Measurements from ENCODE around the gene CCDC6.
"Not testable (repeated sequence)": the region's sequence is repeated elsewhere in the genome, so short reads cannot be mapped to it uniquely, and the experiment has no call there.

Gene CCDC6

DNA sequence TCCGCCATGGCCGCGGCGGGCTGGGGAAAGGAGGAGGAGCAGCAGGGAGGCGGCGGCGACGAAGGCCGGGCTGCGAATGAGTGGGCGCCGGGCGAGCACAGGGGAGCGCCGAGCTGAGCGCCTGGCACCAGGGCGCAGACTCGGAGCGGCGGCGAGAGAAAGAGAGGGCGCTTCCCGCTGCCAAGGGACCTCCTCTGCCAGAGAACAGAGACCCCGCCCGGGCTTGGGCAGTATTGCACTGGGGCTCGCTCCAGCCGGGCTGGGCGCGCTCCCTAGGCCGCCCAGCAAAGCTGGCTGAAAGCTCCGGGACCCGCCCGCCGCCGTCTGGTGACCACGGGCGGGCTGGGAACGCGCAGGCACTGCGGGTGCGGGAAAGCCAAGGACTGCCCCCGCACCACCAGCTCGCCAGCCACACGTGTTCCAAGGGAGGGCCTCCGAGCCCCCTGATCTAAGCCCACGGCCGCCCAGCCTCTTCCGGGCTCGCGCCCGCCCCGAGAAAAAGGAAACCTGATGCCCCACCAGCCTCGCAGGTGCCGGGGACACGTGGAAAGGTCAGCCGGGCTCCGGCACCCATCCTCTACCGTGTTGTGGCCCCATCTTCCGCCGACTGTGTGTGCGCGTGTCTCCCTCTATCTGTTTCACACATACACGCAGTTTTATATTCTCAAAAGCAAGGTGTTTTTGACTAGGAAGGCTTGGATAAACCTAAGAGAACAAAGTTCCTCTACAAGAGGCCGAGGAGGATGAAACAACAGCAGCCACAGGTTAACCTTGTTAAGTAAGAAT is at the start of gene CCDC6:
TSS of gene CCDC6 (minus strand) at position 140 of the 786 bp plus-strand sequence. CDS start at position 8, 132 bp downstream.
- H3K79me2 ChIP-seq (ENCODE audit: insufficient read depth, low read depth), result peaks cover 42% of the 10 kb centered on the region; the same call in 1 of the 2 replicates
- 0 out of 2 replicates have a peak, but pooled peaks cover 3% of the 10 kb centered on the region for H4K20me1 ChIP-seq (ENCODE audit: insufficient read depth)
- TF ChIP-seq, protein P1, sequence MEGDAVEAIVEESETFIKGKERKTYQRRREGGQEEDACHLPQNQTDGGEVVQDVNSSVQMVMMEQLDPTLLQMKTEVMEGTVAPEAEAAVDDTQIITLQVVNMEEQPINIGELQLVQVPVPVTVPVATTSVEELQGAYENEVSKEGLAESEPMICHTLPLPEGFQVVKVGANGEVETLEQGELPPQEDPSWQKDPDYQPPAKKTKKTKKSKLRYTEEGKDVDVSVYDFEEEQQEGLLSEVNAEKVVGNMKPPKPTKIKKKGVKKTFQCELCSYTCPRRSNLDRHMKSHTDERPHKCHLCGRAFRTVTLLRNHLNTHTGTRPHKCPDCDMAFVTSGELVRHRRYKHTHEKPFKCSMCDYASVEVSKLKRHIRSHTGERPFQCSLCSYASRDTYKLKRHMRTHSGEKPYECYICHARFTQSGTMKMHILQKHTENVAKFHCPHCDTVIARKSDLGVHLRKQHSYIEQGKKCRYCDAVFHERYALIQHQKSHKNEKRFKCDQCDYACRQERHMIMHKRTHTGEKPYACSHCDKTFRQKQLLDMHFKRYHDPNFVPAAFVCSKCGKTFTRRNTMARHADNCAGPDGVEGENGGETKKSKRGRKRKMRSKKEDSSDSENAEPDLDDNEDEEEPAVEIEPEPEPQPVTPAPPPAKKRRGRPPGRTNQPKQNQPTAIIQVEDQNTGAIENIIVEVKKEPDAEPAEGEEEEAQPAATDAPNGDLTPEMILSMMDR (conservative IDR thresholded peaks at IDR 0.05; ENCODE audit: low read depth, low read length), result peak; percentile 53
- H3K9ac ChIP-seq, result peak within 1 kb of the TSS; percentile 81
- H2AFZ ChIP-seq (ENCODE audit: low read depth), result peak within 1 kb of the TSS; percentile 82
- H3K36me3 ChIP-seq (ENCODE audit: insufficient read depth), result no peaks in the 10 kb centered on the region
- H3K27me3 ChIP-seq (ENCODE audit: insufficient read depth, low read depth), result no peaks in the 10 kb centered on the region
- H3K4me2 ChIP-seq, result peak within 1 kb of the TSS; percentile 92
- peak within 1 kb of the TSS; percentile 81 for H3K27ac ChIP-seq
- no peak within 1 kb of the TSS for H3K4me3 ChIP-seq (IDR thresholded peaks at IDR 0.05; ENCODE audit: insufficient read depth, low read depth, low read length)
- peaks cover 30% of the 10 kb centered on the region for H3K4me1 ChIP-seq (ENCODE audit: low read depth, poor library complexity, severe bottlenecking)

DNA sequence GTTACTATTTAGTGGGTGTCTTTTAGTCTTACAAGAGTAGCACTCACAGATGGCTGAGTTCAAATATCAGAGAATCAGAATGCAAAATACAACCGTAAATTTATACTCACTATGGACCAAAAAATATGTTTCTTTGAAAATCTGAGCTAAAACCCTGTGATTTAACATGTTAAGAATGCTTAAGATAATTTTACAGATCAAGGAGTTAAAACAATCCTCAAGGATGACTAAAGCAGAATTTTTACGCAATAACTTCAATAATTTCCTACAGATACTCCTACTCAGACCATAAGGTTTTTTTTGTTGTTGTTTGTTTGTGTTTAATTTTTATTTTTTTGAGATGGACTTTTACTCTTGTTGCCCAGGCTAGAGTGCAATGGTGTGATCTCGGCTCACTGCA is 47.9 kb upstream of the CCDC6 start:
- Histone ChIP-seq H3K36me3 (ENCODE audit: insufficient read depth) (no peaks in the 10 kb centered on the region), H2AFZ (ENCODE audit: low read depth) (no peak overlapping the region), H3K4me3 (IDR thresholded peaks at IDR 0.05; ENCODE audit: insufficient read depth, low read depth, low read length) (no peak overlapping the region), H3K27me3 (ENCODE audit: insufficient read depth, low read depth) (no peaks in the 10 kb centered on the region), H4K20me1 (ENCODE audit: insufficient read depth) (no peaks in the 10 kb centered on the region; the same call in 1 of the 2 replicates), H3K27ac (no peak overlapping the region), H3K4me1 (ENCODE audit: low read depth, poor library complexity, severe bottlenecking) (no peaks in the 10 kb centered on the region), H3K79me2 (ENCODE audit: insufficient read depth, low read depth) (no peaks in the 10 kb centered on the region), H3K4me2 (no peak overlapping the region), H3K9ac (no peak overlapping the region)
- TF ChIP-seq, protein P1 (conservative IDR thresholded peaks at IDR 0.05; ENCODE audit: low read depth, low read length), result no peak

DNA sequence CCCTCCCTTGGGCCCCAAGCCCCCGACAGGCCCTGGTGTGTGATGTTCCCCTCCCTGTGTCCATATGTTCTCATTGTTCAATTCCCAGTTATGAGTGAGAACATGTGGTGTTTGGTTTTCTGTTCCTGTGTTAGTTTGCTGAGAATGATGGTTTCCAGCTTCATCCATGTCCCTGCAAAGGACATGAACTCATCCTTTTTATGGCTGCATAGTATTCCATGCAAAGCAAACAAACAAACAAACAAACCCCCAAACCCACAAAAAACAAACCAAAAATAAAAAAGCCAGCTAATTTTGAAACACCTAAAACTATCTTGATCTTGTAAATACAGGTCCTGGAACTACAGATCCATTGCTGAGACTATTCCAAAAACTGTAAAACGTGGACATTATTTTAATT is 47.4 kb upstream of the CCDC6 start:
- H3K79me2 ChIP-seq (ENCODE audit: insufficient read depth, low read depth); H2AFZ ChIP-seq (ENCODE audit: low read depth); H3K4me3 ChIP-seq (IDR thresholded peaks at IDR 0.05; ENCODE audit: insufficient read depth, low read depth, low read length); H3K27ac ChIP-seq; H3K27me3 ChIP-seq (ENCODE audit: insufficient read depth, low read depth); H3K4me1 ChIP-seq (ENCODE audit: low read depth, poor library complexity, severe bottlenecking); H4K20me1 ChIP-seq (ENCODE audit: insufficient read depth); H3K9ac ChIP-seq; H3K36me3 ChIP-seq (ENCODE audit: insufficient read depth); H3K4me2 ChIP-seq: not testable (repeated sequence)

DNA sequence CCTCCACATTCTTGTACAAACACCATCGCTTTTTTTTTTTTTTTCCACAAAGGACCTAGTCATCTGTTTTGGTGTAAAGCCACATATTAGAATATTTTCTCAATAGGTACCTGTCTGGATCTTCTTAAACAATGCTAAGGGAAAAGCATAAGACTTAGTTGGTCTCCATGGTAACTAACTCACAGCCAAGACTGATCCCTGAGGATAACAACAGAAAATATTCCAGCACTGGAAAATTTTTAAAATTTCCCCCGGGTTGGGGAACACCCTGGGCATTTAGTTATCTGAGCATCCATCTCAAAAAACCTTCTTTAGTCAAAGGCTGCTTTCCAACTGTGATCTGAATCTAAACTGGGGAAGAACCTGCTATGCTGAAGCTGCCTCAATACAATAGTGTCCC is 43.7 kb upstream of the CCDC6 start:
- H2AFZ ChIP-seq (ENCODE audit: low read depth), result no peak overlapping the region
- H4K20me1 ChIP-seq (ENCODE audit: insufficient read depth), result no peaks in the 10 kb centered on the region; the same call in 1 of the 2 replicates
- no peaks in the 10 kb centered on the region for H3K36me3 ChIP-seq (ENCODE audit: insufficient read depth)
- no peak overlapping the region for H3K4me3 ChIP-seq (IDR thresholded peaks at IDR 0.05; ENCODE audit: insufficient read depth, low read depth, low read length)
- no peak overlapping the region for H3K4me2 ChIP-seq
- H3K27me3 ChIP-seq (ENCODE audit: insufficient read depth, low read depth), result no peaks in the 10 kb centered on the region
- no peak overlapping the region for H3K9ac ChIP-seq
- H3K27ac ChIP-seq, result no peak overlapping the region
- TF ChIP-seq, protein P1 (conservative IDR thresholded peaks at IDR 0.05; ENCODE audit: low read depth, low read length), result no peak
- H3K4me1 ChIP-seq (ENCODE audit: low read depth, poor library complexity, severe bottlenecking), result no peaks in the 10 kb centered on the region
- H3K79me2 ChIP-seq (ENCODE audit: insufficient read depth, low read depth), result no peaks in the 10 kb centered on the region

DNA sequence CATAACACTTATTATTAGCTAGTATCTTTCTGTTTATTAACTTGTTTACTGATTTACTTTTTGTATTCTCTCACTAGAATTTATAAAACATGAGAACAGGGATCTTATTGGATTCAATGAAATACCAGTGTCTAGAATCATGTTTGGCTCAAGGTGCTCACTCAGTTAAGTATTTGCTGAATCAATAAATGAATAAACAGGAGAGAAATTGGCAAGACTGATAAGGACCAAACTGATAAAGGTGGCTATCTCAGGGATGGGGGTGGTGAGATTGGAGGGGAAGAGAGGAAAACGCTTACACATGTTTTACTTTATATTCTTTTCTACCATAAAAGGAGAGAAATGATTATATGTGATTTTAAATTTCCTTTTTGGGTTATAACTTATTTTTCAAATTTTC is 43.3 kb upstream of the CCDC6 start:
- H2AFZ ChIP-seq (ENCODE audit: low read depth), result no peak overlapping the region
- no peak overlapping the region for H3K4me2 ChIP-seq
- TF ChIP-seq, protein P1 (conservative IDR thresholded peaks at IDR 0.05; ENCODE audit: low read depth, low read length), result no peak
- H3K9ac ChIP-seq, result no peak overlapping the region
- H3K27me3 ChIP-seq (ENCODE audit: insufficient read depth, low read depth), result no peaks in the 10 kb centered on the region
- no peaks in the 10 kb centered on the region for H3K79me2 ChIP-seq (ENCODE audit: insufficient read depth, low read depth)
- H3K27ac ChIP-seq, result no peak overlapping the region
- no peaks in the 10 kb centered on the region for H3K4me1 ChIP-seq (ENCODE audit: low read depth, poor library complexity, severe bottlenecking)
- H3K4me3 ChIP-seq (IDR thresholded peaks at IDR 0.05; ENCODE audit: insufficient read depth, low read depth, low read length), result no peak overlapping the region
- H4K20me1 ChIP-seq (ENCODE audit: insufficient read depth), result no peaks in the 10 kb centered on the region; the same call in 1 of the 2 replicates
- no peaks in the 10 kb centered on the region for H3K36me3 ChIP-seq (ENCODE audit: insufficient read depth)

Data from KMS-11 (cell line).